Measurements from ENCODE around the gene CASP3.
"Not testable (repeated sequence)": the region's sequence is repeated elsewhere in the genome, so short reads cannot be mapped to it uniquely, and the experiment has no call there.

The CASP3 gene

DNA sequence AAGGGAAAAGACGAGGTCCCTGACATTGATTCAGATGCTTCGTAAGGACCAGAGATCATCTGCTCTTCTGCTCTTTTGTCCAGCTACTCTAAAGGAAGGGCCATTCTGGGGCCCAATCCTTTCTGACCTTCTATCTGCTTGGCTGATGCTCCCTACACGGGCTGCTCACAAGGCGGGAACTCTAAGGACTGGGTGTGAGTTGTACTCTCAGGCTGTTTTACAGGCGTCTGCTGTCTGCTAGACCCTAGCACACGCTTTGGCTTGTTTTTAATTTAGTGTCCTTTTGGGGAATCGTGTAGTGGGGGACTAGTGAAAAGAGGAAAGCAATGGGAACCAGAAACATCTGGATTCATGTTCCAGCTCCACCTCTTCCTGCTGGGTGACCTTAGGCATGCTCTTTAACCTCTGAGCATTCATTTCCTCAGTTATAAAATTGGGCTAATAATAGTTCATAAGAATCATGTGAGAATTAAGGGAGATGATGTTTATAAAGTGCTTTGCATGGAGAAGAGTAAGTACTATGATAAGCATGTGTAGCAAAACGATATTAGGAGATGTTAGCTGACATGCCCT lies 53.1 kb downstream of the CASP3 start:
- no peak for DNase-seq (ENCODE audit: low spot score)

DNA sequence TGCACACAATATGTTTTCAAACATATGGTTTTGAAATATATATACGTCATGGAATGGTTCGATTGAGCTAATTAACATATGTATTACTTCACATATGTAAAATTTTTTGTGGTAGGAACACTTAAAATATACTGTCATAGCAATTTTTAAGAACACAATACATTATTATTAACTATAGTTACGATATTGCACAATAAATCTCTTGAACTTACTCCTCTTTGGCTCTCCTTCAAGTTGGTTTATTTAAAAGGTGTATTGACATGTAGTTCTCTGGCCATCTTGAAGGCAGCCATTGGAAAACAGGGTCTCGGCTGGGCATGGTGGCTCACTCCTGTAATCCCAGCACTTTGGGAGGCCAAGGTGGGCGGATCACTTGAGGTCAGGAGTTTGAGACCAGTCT lies 53.8 kb downstream of the CASP3 start:
- DNase-seq (ENCODE audit: low spot score) = no peak

- no peak for DNase-seq (ENCODE audit: low spot score)
These were observed 55.8 kb downstream of the CASP3 start for GRCh38 chr4:184593461-184593860.

DNA sequence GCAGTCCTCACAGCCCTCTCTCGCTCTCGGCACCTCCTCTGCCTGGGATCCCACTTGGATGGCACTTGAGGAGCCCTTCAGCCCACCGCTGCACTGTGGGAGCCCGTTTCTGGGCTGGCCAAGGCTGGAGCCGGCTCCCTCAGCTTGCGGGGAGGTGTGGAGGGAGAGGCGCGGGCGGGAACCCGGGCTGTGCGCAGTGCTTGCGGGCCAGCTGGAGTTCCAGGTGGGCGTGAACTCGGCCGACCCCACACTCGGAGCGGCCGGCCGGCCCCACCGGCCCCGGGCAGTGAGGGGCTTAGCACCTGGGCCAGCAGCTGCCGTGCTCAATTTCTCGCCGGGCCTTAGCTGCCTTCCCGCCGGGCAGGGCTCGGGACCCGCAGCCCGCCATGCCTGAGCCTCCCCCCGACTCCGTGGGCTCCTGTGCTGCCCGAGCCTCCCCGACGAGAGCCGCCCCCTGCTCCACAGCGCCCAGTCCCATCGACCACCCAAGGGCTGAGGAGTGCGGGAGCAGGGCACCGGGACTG lies 57.4 kb downstream of the CASP3 start:
- DNase-seq (ENCODE audit: low spot score) = not testable (repeated sequence)

- no peak for DNase-seq (ENCODE audit: low spot score)
These were observed 58.1 kb downstream of the CASP3 start for GRCh38 chr4:184591070-184591677.

- DNase-seq (ENCODE audit: low spot score) = no peak
These were observed 59.1 kb downstream of the CASP3 start for GRCh38 chr4:184590196-184590595.

GRCh38 chr4:184588893-184589292 lies 60.4 kb downstream of the CASP3 start:
- no peak for DNase-seq (ENCODE audit: low spot score)

DNA sequence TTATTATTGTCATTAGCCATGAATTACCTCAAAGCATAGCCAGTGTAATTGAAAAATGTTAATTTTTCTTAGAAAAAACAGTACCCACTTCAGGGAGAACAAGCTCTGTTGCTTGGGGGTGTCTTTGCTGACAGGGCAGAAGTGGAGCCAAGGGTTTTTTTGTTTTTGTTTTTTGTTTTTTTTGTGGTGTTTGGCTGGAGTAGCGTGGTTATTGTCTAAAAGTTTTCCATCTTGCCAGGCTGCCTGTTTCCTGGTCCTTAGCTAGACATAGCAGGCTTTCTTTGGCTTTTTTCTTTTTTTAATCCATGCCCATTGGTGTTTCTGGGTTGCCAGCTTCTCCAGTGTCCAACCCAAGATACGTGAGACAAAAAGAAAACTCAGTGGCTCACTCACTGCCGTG lies 61.5 kb downstream of the CASP3 start:
- DNase-seq (ENCODE audit: low spot score) = no peak

GRCh38 chr4:184587221-184587620 lies 62.0 kb downstream of the CASP3 start:
- no peak for DNase-seq (ENCODE audit: low spot score)

DNA sequence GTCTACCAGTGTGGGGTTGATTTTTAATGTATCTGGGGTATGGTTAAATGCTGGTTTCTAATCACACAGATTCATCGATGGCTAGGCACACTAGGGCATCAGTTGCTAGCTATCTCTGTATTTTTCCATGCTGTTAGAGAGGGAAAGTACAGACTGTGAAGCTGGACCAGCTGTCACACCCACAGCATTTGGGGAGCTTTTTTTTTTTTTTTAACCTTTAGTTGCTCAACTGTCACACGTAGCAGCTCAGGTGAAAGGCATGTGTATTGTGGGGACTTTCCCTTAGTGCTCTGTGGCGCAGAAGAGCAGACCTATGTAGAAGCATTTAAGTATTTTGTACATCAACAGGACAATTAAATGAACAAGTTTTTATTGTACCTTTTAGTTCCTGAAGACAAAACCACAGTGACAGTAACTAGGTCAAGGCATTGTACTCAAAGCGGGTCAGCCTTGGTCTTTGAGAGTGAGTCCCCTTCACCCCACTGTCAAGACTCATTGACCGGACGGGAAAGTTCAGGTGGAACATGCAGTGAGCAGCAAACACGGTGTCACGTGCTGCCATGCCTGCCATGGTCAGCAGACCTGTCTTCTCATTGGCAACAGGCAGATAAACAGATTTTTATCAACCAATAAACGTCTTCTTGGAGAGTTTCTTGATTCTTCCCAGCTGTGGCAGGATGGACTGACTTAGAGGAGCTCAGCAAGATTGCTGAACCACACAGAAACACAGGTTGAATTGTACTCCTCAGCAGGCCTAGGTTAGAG lies 65.3 kb downstream of the CASP3 start:
- no peak for DNase-seq (ENCODE audit: low spot score)
